ENCODE measurements around the gene ESR2.

Gene ESR2

DNA sequence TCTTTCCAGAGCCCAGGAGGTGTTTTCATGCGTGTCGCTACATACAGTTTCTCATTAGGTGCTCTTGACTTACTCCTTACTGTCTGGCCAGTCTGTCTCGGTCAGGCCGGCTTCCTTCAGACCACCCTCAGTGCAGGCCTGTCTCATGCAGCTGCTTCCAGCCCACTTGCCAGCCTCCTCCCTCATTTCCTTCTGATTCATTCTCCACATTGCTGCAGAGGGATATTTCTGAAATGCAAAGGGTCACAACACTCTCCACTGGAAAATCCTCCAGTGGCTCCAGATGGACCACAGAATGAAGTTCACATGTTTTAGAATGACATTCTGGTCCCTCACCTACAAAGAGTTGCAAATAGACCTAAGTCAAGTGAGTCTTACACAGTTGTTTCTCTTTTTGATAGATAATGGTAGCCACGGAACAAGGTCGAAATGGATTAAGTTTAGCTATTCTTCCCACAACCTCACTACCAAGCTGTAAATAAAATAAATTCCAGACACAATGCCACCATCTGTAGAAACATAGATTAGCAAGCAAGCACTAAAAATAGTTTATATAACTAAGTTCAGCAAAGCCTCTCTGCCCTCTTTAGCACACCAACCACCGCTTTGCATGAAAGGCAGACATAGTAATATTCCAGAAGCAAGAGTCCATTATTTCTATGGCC, 146.9 kb downstream of the ESR2 start:
- peaks cover 3% of the 10 kb centered on the region for H3K27me3 Mint-ChIP-seq (ENCODE audit: low read depth, poor library complexity)
- H3K36me3 Mint-ChIP-seq (ENCODE audit: low read depth): peaks cover 29% of the 10 kb centered on the region
- DNase-seq: no peak
- no peak overlapping the region for H3K27ac Mint-ChIP-seq
- no peaks in the 10 kb centered on the region for H3K4me1 Mint-ChIP-seq
- TF ChIP-seq, protein P1, sequence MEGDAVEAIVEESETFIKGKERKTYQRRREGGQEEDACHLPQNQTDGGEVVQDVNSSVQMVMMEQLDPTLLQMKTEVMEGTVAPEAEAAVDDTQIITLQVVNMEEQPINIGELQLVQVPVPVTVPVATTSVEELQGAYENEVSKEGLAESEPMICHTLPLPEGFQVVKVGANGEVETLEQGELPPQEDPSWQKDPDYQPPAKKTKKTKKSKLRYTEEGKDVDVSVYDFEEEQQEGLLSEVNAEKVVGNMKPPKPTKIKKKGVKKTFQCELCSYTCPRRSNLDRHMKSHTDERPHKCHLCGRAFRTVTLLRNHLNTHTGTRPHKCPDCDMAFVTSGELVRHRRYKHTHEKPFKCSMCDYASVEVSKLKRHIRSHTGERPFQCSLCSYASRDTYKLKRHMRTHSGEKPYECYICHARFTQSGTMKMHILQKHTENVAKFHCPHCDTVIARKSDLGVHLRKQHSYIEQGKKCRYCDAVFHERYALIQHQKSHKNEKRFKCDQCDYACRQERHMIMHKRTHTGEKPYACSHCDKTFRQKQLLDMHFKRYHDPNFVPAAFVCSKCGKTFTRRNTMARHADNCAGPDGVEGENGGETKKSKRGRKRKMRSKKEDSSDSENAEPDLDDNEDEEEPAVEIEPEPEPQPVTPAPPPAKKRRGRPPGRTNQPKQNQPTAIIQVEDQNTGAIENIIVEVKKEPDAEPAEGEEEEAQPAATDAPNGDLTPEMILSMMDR (IDR thresholded peaks at IDR 0.05): no peak
- no peak overlapping the region for H3K4me3 Mint-ChIP-seq
- H3K9me3 Mint-ChIP-seq: no peaks in the 10 kb centered on the region

DNA sequence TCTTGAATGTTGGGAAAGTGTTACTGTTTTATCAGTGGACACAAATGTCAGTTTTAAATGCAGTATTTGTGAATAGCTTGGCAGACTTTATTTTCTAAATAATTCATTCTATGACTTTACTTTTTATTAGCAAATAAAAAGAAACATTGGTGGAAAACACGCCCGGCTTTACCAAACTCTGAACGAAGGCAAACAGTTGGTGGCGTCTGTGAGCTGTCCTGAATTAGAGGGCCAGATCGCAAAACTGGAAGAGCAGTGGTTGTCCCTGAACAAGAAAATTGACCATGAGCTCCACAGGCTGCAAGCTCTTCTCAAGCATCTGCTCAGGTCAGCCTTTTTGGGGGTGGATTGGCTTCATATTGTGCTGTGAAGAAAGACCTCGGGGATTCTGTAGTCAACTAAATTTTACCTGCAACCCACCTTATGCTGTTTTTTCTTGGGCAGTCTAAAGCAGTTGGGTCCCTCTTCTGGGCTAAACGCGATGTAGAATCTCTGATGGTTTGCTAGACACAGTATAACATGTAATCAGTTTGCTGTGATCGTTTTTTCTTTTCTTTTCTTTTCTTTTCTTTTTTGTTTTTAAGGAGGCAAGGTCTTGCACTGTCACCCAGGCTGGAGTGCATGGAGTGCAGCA, 156.4 kb downstream of the ESR2 start:
- Mint-ChIP-seq H3K9me3 (no peaks in the 10 kb centered on the region), H3K36me3 (ENCODE audit: low read depth) (peaks cover 43% of the 10 kb centered on the region), H3K4me1 (no peaks in the 10 kb centered on the region), H3K27ac (no peak overlapping the region), H3K27me3 (ENCODE audit: low read depth, poor library complexity) (no peaks in the 10 kb centered on the region), H3K4me3 (no peak overlapping the region)
- DNase-seq: no peak
- TF ChIP-seq, protein P1 (IDR thresholded peaks at IDR 0.05): no peak

DNA sequence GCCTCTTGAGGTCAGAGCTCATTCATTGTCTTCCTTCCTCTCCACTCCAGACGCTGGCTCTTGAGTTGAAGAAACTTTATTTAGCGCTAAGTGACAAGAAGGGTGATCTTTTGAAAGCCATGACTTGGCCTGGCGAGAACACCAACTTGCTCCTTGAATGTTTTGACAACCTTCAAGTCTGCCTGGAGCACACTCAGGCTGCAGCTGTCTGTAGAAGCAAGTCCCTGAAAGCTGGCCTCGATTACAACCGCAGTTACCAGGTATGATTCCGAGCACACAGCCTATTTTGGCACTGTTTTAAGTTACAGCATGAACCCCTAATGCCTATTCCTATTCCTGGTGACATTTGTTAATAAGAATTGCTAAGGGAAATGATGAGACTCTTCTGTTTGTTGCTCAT, 167.6 kb downstream of the ESR2 start:
- Mint-ChIP-seq H3K27me3 (ENCODE audit: low read depth, poor library complexity) (peaks cover 5% of the 10 kb centered on the region), H3K36me3 (ENCODE audit: low read depth) (peaks cover 76% of the 10 kb centered on the region), H3K4me3 (no peak overlapping the region), H3K27ac (no peak overlapping the region), H3K4me1 (no peaks in the 10 kb centered on the region), H3K9me3 (no peaks in the 10 kb centered on the region)
- DNase-seq: no peak
- TF ChIP-seq, protein P1 (IDR thresholded peaks at IDR 0.05): no peak

DNA sequence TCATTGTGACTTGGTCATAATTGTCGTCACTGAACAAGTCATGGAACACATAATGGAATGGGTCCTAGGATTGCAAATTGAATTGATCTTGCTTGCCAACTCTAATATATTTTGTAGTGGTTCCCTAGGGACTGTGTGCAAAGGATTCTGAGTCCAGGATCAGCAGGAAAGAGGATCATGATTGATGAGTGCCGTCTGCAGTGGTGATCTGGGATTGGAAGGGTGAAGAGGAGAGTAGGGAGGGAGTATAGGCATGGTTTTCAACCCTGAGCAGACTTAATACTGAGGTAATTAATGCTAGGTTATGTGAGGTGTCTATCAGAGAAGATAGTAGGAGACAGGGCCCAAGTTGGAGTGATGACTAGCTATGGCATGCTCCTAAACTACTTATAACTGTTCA, 168.9 kb downstream of the ESR2 start:
- H3K36me3 Mint-ChIP-seq (ENCODE audit: low read depth): peaks cover 68% of the 10 kb centered on the region

DNA sequence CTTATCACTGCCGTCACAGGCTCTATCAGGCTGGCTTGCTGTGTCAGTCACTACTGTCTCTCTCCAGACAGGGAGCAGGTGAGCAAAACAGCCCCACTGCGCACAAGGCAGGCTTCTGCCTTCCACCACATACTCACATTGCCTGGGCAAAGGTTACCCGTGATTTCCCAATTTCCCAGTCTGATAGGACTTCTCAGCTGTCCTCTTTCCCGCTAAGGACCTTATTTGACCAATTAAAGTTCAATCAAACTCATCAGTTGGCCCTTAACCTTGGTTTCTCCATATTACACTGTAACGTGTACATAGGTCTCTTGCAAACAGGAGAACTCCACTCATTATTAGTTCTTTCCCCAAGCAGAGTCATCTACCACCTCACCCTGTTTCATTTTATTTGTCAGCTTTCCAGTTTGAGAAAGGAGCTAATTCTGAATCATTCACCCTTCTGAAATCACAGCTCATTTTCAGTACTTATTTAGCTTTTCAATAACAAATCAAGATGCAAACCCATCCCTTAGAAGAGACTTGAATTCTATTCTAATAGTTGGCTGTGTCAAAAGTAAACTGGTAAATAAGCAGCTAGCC, 170.8 kb downstream of the ESR2 start:
- TF ChIP-seq, protein P1 (IDR thresholded peaks at IDR 0.05): no peak
- Mint-ChIP-seq H3K27me3 (ENCODE audit: low read depth, poor library complexity) (peaks cover 5% of the 10 kb centered on the region), H3K4me3 (no peak overlapping the region), H3K27ac (no peak overlapping the region), H3K36me3 (ENCODE audit: low read depth) (peaks cover 57% of the 10 kb centered on the region), H3K4me1 (no peaks in the 10 kb centered on the region), H3K9me3 (no peaks in the 10 kb centered on the region)
- DNase-seq: no peak

More for the DNA sequence above, 168.9 kb downstream of the ESR2 start:
- Mint-ChIP-seq H3K27ac (no peak overlapping the region), H3K27me3 (ENCODE audit: low read depth, poor library complexity) (peaks cover 5% of the 10 kb centered on the region), H3K9me3 (no peaks in the 10 kb centered on the region), H3K4me3 (no peak overlapping the region), H3K4me1 (no peaks in the 10 kb centered on the region)
- no peak for DNase-seq
- TF ChIP-seq, protein P1 (IDR thresholded peaks at IDR 0.05): no peak

Data from nephron progenitor cell (in vitro differentiated cells).